Spleen (tissue), 3 donors: Measurements from ENCODE around the gene ADAMTS5.

Source experiments
- POLR2A ChIP-seq, 3 donors: fragments of 450-650 bp; IDR thresholded peaks; one replicate each; pipeline ENCODE4 v1.5.1; 2017; ENCODE audit warnings: antibody characterized with exemption in 3 of 3, mild to moderate bottlenecking in 1 of 3
- POLR2AphosphoS5 ChIP-seq, 3 donors: sonication (generic); formaldehyde crosslinking; IDR thresholded peaks; one replicate each; pipeline ENCODE4 v1.5.1; 2017; ENCODE audit warnings: antibody characterized with exemption in 3 of 3

DNA sequence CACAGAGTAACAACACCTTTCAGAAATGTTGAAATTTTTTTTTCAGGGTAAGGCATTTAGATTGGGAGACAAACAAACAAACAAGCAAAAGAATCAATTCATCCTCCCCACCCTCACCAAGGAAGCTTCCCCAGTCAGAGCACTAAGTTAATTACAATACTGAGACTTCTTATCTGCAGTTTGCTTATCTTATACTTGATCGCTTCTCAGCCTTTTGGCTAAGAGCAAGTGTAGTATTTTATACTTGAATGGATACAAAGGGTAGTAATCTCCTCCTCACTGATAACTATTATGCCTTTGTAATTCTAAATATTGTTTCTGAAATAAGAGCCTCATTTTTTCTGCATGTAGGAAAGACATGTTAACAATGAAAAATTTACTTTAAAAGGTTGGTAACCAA, 54.4 kb downstream of the ADAMTS5 start:
- no peak for TF ChIP-seq POLR2A (IDR thresholded peaks at IDR 0.05)
- no peak for TF ChIP-seq POLR2AphosphoS5 (IDR thresholded peaks at IDR 0.05)
